HG03139 (cell line): Measurements from ENCODE around the gene OLIG2.

Source experiments
- ATAC-seq: cut with Tn5 transposase; IDR thresholded peaks from one replicate; pipeline ENCODE4 v1.9.1; 2021; ENCODE audit not compliant: unreplicated experiment

Gene OLIG2

DNA sequence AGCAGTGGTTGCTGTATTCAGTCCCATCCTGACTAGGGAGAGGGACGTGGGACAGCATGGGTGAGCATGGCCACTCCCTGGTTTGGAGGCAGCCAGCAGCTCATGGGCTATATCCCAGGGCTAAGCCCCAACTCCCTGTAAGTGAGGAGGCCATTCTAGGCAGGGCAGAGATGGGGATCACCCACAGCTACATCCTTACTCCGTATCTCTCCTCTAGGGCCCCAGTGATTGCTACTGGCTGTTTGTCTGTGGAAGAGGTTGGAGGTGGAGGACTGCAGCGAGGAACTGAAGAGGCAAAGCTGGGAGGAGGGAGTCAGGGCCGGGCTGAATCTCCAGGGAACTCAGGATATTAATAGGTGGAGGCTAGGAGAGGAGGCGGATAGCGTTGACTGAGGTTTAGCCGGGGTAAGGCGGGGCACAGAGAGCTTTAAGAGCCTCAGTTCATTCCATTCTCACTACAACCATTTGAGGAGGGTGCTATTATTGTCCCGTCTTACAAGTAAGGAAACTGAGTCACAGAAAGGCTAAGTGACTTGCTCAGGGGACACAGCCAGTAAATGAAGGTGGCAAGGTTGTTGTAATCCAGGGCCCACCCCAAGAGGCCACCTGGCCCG, 6.8 kb downstream of the OLIG2 start:
- no peak for ATAC-seq

DNA sequence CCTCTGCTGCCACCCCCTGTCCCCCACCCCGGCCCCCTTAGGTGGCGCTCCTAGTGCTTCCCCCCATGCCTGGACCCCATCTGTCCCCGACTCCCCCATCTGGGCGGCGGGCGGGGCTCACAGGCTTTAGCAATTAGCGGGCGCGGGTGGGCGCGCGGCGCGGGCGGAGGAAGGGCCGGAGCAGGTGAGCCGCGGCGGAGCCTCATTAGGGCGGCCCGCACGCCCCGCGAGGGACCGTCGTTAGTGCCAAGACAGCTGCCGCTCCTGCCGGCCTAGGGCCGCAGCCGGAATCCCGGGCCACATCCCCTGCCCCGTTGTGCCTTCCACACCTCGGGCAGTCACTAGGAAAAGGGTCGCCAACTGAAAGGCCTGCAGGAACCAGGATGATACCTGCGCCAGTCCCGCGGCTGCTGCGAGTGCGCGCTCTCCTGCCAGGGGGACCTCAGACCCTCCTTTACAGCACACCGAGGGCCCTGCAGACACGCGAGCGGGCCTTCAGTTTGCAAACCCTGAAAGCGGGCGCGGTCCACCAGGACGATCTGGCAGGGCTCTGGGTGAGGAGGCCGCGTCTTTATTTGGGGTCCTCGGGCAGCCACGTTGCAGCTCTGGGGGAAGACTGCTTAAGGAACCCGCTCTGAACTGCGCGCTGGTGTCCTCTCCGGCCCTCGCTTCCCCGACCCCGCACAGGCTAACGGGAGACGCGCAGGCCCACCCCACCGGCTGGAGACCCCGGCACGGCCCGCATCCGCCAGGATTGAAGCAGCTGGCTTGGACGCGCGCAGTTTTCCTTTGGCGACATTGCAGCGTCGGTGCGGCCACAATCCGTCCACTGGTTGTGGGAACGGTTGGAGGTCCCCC, 7.6 kb downstream of the OLIG2 start:
- ATAC-seq, result no peak

DNA sequence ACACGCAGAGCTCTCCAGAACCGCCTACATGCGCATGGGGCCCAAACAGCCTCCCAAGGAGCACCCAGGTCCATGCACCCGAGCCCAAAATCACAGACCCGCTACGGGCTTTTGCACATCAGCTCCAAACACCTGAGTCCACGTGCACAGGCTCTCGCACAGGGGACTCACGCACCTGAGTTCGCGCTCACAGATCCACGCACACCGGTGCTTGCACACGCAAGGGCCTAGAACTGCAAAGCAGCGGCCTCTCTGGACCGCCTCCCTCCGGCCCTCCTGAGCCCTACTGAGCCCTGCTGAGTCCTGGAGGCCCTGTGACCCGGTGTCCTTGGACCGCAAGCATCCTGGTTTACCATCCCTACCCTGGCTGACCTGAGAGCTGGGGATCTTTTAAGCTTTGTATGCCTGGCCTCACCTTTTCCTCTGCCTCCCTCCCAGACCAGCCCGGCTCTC, 8.3 kb downstream of the OLIG2 start:
- ATAC-seq, result no peak

DNA sequence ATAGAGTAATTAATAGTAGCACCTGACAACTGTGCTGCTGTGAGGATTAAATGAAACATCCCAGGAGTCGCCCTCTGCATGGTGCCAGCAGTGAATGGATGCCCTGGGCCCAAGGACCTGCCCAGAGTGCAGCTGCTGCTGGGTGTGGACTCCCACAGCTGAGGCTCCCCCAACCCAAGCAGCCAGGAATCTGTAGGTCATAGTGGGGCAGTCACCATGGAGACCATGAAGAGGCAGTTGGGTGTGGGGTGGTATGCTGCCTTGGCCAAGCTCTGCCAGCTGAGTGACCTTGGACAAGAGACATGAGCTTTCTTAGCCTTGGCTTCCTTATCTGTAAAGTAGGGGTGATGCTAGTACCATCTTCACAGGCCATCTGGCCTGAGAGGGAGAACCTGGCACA, 9.4 kb downstream of the OLIG2 start:
- no peak for ATAC-seq

DNA sequence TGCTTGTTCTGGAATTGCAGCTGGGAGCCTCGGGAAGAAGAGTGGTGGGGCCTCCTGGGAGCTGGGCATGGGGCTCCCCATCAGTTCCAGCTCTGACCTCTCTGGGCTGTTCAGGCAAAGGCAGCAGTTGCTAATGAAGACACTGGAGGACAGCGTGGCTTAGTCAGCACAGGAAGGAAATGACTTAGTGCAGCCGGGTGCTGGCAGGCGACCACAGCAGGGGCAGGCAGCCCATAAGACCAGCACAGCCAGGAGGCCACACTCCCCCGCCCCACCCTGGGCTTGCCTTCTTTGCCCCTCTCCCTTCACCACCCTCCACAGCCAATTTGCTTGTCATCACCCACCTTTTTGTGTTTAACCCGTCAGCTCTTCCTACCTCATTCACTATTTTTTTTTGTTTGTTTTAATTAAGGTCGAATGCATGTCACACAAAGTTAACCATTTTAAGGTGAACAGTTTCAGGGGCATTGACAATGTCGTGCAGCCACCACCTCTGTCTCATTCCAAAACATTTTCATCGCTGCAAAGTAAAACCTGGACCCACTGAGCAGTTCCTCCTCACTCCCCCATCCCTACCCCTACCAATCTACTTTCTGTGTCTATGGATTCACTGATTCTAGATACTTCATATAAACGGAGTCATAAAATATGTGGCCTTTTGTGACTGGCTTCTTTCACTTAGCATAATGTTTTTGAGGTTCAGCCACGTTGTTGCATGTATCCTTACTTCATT, 10.9 kb downstream of the OLIG2 start:
- no peak for ATAC-seq

DNA sequence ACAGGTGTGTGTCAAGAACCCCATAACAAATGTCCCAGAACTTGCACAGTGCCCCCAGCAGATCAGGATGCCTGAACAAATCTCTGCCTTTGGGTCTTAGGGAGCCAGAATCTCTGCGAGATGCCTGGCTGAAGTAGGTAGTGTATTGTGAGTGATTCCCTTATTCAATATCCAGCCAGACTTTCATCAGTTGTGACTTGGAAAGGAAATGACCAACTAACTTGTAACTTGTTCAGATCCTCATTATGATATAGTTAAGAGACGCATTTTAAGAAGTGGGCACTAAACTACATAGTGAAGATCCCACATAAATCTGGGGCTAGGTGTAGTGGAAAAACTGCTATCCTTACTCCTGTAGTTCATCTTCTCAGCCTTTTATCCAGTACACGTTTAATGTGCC, 11.8 kb downstream of the OLIG2 start:
- ATAC-seq, result no peak

DNA sequence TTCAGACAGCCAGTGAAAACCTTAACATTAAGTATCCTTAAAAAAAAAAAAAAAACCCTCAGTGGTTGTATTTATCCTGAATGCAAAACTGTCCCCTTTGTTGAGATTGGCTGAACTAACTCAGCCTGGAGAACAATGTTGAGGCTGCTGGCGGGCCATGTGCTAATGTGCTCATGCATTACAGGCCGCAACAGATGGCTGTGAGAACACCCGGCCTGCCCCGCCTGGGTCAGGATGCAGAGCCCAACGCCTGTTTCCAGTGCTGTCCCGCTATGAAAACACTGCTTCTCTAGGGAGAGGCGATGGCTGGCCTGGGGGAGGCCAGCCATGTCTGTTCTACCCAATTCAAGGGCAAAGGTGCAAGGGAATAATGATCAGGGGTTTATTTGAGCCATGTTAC, 13.8 kb downstream of the OLIG2 start:
- ATAC-seq, result no peak

DNA sequence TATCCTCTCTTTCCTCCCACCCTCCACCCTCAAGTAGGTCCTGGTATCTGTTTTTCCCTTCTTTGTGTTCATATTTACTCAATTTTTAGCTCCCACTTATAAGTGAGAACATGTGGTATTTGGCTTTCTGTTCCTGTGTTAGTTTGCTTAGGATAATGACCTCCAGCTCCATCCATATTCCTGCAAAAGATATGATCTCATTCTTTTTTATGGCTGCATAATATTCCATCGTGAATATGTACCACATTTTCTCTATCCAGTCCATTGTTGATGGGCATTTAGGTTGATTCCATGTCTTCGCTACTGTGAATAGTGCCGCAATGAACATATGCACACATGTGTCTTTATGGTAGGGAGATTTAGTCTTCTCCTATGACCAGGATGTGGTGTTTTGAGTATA, 14.5 kb downstream of the OLIG2 start:
- ATAC-seq, result no peak

DNA sequence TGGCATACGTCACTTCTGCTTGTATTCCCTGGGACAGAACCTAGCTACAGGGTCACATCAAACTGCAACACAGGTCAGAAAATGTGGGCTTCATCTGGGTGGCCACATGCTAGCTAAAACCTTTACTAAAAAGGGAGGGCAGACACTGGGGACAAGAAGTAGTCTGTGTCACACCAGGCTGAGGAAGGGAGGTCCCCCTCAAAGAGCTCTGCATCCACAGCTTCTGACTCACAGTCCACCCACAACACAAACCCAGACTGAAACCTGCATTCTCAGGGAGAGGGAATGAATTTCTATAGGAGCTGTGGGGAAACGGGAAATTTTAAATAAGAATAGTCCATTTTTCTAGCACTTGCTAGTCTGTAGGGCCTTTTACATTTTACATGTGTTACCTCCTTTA, 16.2 kb downstream of the OLIG2 start:
- no peak for ATAC-seq

DNA sequence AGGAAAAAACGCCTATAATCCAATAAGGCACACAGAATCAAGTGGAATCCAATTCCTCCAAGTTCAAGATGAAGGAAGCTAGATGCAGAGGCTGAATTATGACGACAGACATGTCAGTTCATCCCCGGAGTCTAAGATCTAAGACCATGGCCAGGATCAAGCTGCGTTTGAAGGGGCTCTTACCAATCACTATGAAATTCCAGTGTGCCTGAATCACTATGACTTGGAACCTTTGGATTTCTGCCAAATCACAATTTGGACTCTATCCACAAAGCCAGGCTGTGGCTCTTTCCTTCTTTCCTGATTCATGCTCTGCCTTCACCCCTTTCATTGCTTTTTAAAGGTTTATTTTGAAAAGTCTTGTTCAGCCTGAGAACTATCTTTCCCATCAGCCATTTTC, 17.1 kb downstream of the OLIG2 start:
- no peak for ATAC-seq

DNA sequence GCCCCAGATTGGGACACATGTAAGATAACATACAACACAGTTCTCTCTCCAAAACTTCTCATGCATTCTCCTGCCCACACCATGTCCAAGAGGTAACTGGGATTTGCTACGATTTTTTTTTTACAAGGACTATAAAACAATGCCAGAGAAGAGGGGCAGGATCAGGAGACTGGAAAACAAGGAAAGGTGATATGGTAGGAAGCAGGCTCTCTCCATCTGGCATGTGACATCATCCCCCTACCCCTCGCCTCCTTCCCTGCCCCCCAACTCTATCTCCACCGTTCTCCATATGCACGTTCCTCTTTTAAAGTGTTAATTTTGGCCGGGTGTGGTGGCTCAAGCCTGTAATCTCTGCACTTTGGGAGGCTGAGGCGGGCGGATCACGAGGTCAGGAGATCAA, 20.7 kb downstream of the OLIG2 start:
- ATAC-seq, result no peak

DNA sequence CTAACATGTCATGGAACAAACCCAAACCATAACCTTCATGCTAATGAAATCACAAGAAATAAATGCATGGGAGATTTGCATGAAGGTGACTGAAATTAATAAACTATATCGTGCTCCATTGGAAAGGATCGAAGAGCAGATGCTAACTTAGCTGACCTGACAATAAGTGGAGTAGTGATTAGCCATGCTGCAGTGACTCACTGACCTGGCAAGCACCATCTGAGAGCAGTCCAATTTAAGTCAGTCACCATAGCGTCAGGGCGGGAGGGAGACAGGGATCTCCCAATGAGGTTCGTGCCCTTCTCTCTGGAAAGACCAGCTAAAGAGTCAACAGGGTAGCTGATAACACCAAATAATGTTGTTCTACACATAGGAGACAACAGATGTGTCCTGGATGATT, 21.5 kb downstream of the OLIG2 start:
- no peak for ATAC-seq

DNA sequence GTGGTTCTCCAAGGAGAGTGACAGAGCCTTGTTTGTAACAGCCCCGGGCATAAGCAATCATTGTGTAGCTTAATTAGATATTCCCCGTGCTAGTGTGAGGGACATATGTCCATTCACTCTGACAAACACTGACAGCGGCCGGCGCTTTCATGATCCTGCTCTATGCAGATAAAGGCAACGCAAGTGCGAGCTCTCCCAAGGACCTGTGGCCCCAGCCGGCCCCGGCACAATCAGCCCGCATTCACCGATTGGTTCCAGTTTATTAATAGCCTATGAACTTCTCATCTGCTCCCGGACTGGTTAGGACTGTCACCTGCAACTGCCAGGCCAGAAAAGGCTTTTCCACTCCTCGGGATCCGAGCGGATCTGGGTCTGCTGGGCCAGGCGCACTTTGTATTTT, 26.2 kb downstream of the OLIG2 start:
- ATAC-seq, result no peak

DNA sequence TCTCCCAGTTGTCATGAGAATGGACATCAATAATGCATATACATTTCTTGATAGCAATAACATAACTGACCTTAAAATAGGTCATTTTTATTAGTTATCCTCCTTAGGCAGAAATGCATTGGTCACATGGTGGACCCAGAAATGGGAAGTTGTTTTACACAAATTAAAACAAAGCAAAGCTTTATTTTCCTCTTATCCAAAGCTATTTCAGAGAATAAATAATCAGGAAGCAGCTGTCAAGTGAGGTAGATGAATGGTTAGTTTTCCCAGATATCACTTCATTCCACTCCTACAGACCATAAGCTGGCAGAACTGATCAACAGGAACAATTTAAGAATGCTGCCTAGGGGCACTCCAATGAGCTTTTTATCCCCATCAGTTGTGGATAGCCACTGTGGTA, 28.2 kb downstream of the OLIG2 start:
- ATAC-seq, result no peak

DNA sequence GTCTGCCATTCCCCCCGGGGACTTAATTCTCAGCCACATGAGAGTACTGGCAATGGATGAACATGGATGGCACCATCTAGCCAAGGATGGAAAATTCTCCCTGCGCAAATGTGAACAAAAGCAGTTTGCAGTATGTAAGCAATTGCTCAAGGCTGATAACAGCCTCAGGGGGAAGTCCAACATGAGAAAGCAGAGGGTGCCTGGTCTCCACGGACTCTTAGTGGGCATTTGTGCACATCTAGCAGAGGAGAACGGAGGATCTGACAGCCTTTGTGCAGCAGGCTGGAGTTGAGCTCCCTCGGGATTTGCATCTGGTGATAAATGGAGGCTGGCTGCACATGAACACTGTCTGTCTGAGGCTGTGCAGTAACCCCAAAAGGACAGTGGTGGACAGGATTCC, 30.3 kb downstream of the OLIG2 start:
- ATAC-seq, result no peak

DNA sequence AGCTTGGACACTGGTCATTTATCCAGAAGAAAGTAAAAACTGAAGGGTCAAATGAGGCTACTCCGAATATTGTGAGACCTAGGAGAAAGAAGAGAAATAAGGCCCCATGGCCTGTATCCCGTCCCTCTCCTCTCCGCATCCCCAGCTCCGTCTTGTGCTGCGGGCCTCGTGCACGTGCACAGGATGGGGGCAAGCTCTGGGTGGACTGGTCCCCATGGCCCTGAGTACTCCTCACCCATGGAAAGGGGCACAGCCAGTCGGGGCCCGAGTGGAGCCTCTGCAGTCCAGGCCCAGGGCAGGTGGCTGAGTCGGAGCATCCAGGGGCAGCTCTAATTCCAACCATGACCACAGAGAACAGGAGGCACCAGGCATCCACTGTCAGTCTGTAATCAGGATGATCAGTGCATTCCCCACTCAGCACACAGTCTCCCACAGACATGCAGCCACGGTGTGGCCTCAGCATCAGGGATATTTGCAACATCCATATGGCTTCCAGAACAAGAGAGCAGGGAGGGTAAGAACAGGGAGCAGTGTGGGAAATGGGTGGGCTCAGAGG, 31.7 kb downstream of the OLIG2 start:
- no peak for ATAC-seq

DNA sequence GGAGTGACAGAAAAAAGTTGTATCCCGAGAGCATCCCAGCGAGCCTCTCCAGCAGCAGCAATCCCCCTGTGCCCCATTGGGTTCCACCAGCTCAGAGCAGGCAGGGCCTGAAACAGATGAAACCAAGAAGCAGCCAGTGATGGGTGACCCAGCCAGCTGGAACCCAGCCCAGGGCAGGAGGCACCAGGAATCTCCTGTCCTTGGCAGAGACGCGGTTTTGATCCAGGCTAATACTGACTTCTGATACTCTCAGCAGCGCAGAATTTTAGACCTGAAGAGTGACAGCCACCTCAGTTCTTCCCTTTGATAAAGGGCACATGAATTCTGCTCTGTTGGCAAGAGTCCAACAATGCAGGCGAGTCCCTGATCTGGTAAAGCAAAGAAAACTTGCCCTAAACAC, 32.8 kb downstream of the OLIG2 start:
- ATAC-seq, result no peak

DNA sequence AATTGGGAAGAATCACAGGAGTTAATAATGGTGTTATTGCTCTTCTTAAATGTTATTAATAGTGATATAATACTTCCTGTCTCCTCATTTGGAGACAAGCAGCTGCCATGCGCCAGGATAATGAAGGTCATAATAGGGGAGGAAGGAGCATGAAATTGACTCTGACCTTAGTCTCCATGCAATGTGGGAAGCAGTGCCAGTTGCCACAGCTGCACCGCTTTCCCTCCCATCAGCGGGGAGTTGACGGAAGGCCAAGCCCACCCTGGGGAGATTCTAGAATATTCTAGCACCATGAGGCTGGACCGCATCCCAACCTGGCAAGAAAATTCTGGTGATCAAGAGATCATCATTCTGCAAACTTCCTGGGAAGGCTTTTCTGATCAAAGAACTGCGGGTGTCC, 33.2 kb downstream of the OLIG2 start:
- no peak for ATAC-seq

DNA sequence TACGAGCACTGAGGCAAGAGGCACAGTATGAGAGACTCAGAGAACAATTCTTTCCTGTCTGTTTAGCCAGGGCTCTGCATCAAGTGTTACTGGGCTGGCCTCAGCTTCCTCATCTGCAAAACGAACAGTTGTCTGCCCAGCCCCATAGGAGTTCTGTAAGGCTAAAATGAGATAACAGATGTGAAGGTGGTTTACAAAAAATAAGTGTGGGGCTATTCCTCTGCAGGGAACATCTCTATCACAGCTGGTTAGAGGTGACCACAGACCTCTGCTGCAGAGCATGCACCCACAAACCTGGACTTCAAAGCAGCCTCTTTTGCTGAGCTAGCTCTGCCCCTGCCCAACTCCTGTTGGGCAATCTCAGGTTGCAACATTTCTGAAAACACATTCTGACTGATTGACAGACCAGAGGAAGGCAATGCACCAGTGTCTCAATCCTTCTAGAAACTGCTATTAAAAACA, 33.7 kb downstream of the OLIG2 start:
- no peak for ATAC-seq

DNA sequence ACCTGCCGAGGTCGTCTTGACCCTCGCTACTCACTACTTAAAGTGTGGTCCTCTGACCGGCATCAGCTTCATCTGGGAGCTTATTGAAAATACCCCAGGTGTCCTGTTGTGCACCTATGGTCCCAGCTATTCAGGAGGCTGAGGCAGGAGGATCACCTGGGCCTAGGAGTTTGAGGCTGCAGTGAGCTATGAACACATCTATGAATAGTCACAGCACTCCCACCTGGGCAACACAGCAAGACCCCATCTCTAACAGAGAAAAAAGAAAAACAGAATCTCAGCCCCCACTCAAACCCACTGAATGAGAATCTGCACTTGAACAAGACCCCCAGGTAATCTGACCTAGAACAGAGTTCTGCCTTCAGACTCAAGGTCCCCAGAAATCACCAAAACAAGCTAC, 35.5 kb downstream of the OLIG2 start:
- ATAC-seq, result no peak

DNA sequence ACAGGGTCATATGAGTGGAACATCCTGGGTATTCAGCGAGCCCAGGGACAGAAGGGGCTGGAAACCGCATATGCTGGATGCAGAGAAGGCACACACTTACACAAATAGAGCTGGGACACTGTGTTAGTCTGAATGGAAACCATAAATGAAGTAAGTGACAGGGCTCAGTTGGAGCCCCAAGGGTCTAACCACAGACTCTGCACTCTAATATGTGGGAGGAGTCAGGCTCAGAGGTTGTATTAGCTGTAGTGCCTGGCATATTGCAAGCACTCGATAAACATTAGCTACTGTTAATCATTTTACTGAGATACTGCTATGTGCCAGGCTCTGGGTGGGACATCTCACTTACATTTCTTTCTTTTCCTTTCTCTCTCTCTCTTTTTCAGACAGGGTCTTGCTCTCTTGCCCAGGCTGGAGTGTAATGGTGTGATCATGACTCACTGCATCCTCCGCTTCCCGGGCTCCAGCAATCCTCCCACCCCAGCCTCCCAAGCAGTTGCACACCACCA, 37.7 kb downstream of the OLIG2 start:
- no peak for ATAC-seq
